Astrocyte (in vitro differentiated cells and primary cell): ENCODE data around the gene PLCH2.

Source experiments
- EZH2 ChIP-seq: IDR thresholded peaks from 2 replicates; pipeline ENCODE4 v1.6.1; 2012; ENCODE audit warnings: mild to moderate bottlenecking, low read length, inconsistent platforms; ENCODE audit not compliant: insufficient read depth
- TF ChIP-seq, protein P1 (sequence below): IDR thresholded peaks from 2 replicates; pipeline ENCODE4 v1.5.1; 2011; ENCODE audit warnings: low read depth, mild to moderate bottlenecking, inconsistent platforms, low read length, moderate library complexity; ENCODE audit not compliant: insufficient read depth

DNA sequence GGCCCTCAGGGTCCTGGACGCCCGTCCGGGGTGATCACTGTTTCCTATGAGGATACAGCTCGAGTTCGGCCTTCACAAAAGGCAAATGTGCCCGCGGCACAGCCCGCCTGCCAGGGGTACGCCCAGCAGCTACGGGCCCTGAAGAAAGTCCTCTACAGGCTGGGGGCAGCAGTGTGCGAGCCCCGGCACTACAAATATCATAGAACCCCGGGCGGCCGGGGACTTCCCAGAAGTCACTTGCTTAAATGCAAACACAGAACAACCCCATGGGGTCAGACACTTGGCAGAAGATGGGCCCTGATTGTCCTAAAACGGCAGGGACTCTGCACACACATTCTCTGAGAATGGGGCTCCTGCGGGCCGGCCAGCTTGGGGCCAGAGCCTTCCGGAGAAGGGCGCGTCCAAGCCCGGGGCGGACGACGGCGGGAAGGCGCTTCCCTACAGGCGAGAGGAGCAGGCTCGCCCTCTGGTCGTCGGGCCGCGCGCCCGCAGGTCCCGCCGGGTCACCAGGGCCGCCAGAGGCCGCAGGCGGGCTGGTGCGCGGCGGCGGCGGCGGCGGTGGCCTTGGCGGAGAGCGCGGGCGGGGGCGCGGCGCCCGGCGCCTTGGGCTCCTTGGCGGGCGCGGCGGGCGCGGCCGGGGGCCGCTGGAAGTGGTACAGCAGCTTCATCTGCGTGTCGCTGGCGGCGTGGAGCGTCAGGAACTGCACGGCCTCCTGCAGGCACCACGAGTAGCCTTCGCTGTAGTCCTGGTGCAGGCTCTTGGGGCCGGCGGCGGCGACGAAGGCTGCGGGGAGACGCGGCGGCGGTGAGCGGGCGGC, 53.1 kb downstream of the PLCH2 start:
- TF ChIP-seq, protein P1, sequence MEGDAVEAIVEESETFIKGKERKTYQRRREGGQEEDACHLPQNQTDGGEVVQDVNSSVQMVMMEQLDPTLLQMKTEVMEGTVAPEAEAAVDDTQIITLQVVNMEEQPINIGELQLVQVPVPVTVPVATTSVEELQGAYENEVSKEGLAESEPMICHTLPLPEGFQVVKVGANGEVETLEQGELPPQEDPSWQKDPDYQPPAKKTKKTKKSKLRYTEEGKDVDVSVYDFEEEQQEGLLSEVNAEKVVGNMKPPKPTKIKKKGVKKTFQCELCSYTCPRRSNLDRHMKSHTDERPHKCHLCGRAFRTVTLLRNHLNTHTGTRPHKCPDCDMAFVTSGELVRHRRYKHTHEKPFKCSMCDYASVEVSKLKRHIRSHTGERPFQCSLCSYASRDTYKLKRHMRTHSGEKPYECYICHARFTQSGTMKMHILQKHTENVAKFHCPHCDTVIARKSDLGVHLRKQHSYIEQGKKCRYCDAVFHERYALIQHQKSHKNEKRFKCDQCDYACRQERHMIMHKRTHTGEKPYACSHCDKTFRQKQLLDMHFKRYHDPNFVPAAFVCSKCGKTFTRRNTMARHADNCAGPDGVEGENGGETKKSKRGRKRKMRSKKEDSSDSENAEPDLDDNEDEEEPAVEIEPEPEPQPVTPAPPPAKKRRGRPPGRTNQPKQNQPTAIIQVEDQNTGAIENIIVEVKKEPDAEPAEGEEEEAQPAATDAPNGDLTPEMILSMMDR, result no peak
- peak; percentile 63 for TF ChIP-seq EZH2
